GM23338 (cell line): Measurements from ENCODE around the gene AGPAT3.

ENCODE experiments used
- CREB1 ChIP-seq: fragments of 250-450 bp; sonication (Bioruptor Pico); IDR thresholded peaks from 2 replicates; pipeline ENCODE4 v1.5.0; 2020; ENCODE audit warnings: low read depth, mild to moderate bottlenecking, moderate library complexity
- EZH2 ChIP-seq: fragments of 200-600 bp; sonication (generic); IDR thresholded peaks from one replicate; pipeline ENCODE4 v1.8.0; 2017; ENCODE audit warnings: antibody characterized with exemption, mild to moderate bottlenecking, low read depth; ENCODE audit not compliant: unreplicated experiment
- EZH2phosphoT487 ChIP-seq: fragments of 200-600 bp; sonication (generic); IDR thresholded peaks from one replicate; pipeline ENCODE4 v1.8.1; 2018; ENCODE audit warnings: antibody characterized with exemption; ENCODE audit not compliant: unreplicated experiment
- JUNB ChIP-seq: IDR thresholded peaks from one replicate; pipeline ENCODE4 v1.6.1; 2016; ENCODE audit warnings: antibody characterized with exemption; ENCODE audit not compliant: unreplicated experiment
- POLR2AphosphoS5 ChIP-seq: IDR thresholded peaks from 2 replicates; pipeline ENCODE4 v1.6.1; 2016; ENCODE audit warnings: antibody characterized with exemption, low read depth
- ZNF114 ChIP-seq: fragments of 250-450 bp; sonication (Bioruptor Pico); IDR thresholded peaks from 2 replicates; pipeline ENCODE4 v1.5.0; 2020; ENCODE audit warnings: mild to moderate bottlenecking, moderate library complexity
- TF ChIP-seq, protein P1 (sequence below), 2 experiments: fragments of 200-600 bp in 1 of 2; sonication (generic) in 1 of 2; conservative IDR thresholded peaks; 2 replicates each; pipeline versions ENCODE4 v1.5.1 to v1.6.1; 2016 to 2017; ENCODE audit warnings: antibody characterized with exemption in 2 of 2, low read depth in 2 of 2, mild to moderate bottlenecking in 2 of 2, moderate library complexity in 1 of 2
- TF ChIP-seq, protein P2 (sequence below): fragments of 250-450 bp; sonication (Bioruptor Pico); IDR thresholded peaks from 2 replicates; pipeline ENCODE4 v1.5.0; 2020; ENCODE audit warnings: mild to moderate bottlenecking, moderate library complexity

DNA sequence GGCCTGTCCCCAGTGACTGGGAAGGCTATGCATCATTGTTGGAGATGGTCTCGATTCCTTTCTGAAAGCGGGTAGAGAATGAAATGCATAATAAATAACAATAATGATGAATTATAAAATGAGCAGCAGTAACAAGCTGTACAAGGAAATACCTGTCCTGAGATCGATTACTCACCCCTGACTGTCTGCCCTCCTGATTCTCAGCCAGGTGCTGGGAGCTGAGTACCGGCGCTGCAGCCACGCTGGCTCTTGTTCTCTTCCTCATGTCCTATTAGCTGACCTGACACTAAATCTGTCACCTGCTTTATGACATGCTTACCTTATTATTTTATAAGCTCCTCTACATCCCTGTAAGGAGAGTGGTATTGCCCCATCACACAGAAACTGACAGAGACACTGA lies 3.4 kb downstream of the AGPAT3 start:
- TF ChIP-seq, protein P1, sequence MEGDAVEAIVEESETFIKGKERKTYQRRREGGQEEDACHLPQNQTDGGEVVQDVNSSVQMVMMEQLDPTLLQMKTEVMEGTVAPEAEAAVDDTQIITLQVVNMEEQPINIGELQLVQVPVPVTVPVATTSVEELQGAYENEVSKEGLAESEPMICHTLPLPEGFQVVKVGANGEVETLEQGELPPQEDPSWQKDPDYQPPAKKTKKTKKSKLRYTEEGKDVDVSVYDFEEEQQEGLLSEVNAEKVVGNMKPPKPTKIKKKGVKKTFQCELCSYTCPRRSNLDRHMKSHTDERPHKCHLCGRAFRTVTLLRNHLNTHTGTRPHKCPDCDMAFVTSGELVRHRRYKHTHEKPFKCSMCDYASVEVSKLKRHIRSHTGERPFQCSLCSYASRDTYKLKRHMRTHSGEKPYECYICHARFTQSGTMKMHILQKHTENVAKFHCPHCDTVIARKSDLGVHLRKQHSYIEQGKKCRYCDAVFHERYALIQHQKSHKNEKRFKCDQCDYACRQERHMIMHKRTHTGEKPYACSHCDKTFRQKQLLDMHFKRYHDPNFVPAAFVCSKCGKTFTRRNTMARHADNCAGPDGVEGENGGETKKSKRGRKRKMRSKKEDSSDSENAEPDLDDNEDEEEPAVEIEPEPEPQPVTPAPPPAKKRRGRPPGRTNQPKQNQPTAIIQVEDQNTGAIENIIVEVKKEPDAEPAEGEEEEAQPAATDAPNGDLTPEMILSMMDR (conservative IDR thresholded peaks at IDR 0.05; ENCODE audit: low read depth in 2 of 2) = no peak
- TF ChIP-seq EZH2 (no peak), POLR2AphosphoS5 (no peak), ZNF114 (no peak), JUNB (no peak), EZH2phosphoT487 (no peak), CREB1 (CRISPR knock-in tag) (no peak)
- TF ChIP-seq, protein P2, sequence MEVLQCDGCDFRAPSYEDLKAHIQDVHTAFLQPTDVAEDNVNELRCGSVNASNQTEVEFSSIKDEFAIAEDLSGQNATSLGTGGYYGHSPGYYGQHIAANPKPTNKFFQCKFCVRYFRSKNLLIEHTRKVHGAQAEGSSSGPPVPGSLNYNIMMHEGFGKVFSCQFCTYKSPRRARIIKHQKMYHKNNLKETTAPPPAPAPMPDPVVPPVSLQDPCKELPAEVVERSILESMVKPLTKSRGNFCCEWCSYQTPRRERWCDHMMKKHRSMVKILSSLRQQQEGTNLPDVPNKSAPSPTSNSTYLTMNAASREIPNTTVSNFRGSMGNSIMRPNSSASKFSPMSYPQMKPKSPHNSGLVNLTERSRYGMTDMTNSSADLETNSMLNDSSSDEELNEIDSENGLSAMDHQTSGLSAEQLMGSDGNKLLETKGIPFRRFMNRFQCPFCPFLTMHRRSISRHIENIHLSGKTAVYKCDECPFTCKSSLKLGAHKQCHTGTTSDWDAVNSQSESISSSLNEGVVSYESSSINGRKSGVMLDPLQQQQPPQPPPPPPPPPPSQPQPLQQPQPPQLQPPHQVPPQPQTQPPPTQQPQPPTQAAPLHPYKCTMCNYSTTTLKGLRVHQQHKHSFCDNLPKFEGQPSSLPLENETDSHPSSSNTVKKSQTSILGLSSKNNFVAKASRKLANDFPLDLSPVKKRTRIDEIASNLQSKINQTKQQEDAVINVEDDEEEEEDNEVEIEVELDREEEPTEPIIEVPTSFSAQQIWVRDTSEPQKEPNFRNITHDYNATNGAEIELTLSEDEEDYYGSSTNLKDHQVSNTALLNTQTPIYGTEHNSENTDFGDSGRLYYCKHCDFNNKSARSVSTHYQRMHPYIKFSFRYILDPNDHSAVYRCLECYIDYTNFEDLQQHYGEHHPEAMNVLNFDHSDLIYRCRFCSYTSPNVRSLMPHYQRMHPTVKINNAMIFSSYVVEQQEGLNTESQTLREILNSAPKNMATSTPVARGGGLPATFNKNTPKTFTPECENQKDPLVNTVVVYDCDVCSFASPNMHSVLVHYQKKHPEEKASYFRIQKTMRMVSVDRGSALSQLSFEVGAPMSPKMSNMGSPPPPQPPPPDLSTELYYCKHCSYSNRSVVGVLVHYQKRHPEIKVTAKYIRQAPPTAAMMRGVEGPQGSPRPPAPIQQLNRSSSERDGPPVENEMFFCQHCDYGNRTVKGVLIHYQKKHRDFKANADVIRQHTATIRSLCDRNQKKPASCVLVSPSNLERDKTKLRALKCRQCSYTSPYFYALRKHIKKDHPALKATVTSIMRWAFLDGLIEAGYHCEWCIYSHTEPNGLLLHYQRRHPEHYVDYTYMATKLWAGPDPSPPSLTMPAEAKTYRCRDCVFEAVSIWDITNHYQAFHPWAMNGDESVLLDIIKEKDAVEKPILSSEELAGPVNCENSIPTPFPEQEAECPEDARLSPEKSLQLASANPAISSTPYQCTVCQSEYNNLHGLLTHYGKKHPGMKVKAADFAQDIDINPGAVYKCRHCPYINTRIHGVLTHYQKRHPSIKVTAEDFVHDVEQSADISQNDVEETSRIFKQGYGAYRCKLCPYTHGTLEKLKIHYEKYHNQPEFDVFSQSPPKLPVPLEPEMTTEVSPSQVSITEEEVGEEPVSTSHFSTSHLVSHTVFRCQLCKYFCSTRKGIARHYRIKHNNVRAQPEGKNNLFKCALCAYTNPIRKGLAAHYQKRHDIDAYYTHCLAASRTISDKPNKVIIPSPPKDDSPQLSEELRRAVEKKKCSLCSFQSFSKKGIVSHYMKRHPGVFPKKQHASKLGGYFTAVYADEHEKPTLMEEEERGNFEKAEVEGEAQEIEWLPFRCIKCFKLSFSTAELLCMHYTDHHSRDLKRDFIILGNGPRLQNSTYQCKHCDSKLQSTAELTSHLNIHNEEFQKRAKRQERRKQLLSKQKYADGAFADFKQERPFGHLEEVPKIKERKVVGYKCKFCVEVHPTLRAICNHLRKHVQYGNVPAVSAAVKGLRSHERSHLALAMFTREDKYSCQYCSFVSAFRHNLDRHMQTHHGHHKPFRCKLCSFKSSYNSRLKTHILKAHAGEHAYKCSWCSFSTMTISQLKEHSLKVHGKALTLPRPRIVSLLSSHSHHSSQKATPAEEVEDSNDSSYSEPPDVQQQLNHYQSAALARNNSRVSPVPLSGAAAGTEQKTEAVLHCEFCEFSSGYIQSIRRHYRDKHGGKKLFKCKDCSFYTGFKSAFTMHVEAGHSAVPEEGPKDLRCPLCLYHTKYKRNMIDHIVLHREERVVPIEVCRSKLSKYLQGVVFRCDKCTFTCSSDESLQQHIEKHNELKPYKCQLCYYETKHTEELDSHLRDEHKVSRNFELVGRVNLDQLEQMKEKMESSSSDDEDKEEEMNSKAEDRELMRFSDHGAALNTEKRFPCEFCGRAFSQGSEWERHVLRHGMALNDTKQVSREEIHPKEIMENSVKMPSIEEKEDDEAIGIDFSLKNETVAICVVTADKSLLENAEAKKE (CRISPR knock-in tag) = no peak
